Lung (tissue), 16 donors: ENCODE data around the gene HNF1A. TPM values are rescaled to one million over a fixed set of nuclear protein-coding genes. Genes with fewer than 3 reads are reported as not detected.

ENCODE experiments used
- ATAC-seq: fragments of 200-7000 bp; cut with Tn5 transposase; one replicate; pipeline ENCODE4 v1.9.1; 2020; ENCODE audit warnings: moderate number of reproducible peaks; ENCODE audit not compliant: insufficient read depth, low FRiP score
- DNase-seq, 3 donors: peaks; one replicate each; pipeline ENCODE4 v3.0.0-alpha.2; 2013 to 2017
- H3K27ac ChIP-seq, 2 donors: one replicate each; pipeline ENCODE4 v1.5.1; 2013; ENCODE audit warnings: mild to moderate bottlenecking in 2 of 2, moderate library complexity in 2 of 2, control low read depth in 1 of 2, inconsistent platforms in 1 of 2, low read depth in 1 of 2, low read length in 1 of 2
- H3K27me3 ChIP-seq, 3 donors: one replicate each; pipeline ENCODE4 v1.5.1; 2013; ENCODE audit warnings: low read length in 2 of 3; ENCODE audit not compliant: control insufficient read depth in 3 of 3, insufficient read depth in 3 of 3
- H3K36me3 ChIP-seq, 4 donors: one replicate each; pipeline ENCODE4 v1.5.1; 2013; ENCODE audit warnings: low read length in 4 of 4, mild to moderate bottlenecking in 1 of 4, moderate library complexity in 1 of 4; ENCODE audit not compliant: control insufficient read depth in 4 of 4, insufficient read depth in 4 of 4
- H3K4me1 ChIP-seq, 5 donors: one replicate each; pipeline ENCODE4 v1.5.1; 2013; ENCODE audit warnings: low read length in 5 of 5, mild to moderate bottlenecking in 2 of 5, moderate library complexity in 1 of 5; ENCODE audit not compliant: control insufficient read depth in 5 of 5, insufficient read depth in 5 of 5
- H3K4me3 ChIP-seq: one replicate; pipeline ENCODE4 v1.5.1; 2013; ENCODE audit warnings: mild to moderate bottlenecking, control low read depth, moderate library complexity
- H3K9ac ChIP-seq, 2 donors: one replicate each; pipeline ENCODE4 v1.5.1; 2013; ENCODE audit warnings: low read length in 2 of 2, control low read depth in 1 of 2; ENCODE audit not compliant: insufficient read depth in 1 of 2
- H3K9me3 ChIP-seq, 4 donors: one replicate each; pipeline ENCODE4 v1.5.1; 2013; ENCODE audit warnings: low read length in 3 of 4, mild to moderate bottlenecking in 1 of 4, moderate library complexity in 1 of 4; ENCODE audit not compliant: control insufficient read depth in 4 of 4, insufficient read depth in 3 of 4
- WGBS, 2 donors: extraction: QIAGEN DNeasy Blood & Tissue Kit; methylation state at CpG; one replicate each; pipeline ENCODE4 v1.1.7; 2013; 5-methylcytosine and 5-hydroxymethylcytosine counted together
- long read RNA-seq, 5 donors: transcript quantifications; one replicate each; lab custom pipeline, GENCODE V29; 2026
- polyA plus RNA-seq, 2 donors: library from polyadenylated mRNA; stranded (reverse); fragments of 200-250 nt; gene quantifications; one replicate each; pipeline ENCODE4 v1.2.1, GENCODE V29; 2013
- total RNA-seq, 2 donors: library from RNA; depleted of rRNA in 1 of 2; stranded (reverse); fragments of >200 nt in 1 of 2; gene quantifications; one replicate each; pipeline ENCODE4 v1.2.1, GENCODE V29; 2014 to 2021
- TF ChIP-seq, protein P1 (sequence below): IDR thresholded peaks from 2 replicates; pipeline ENCODE4 v1.5.1; 2012; ENCODE audit warnings: mild to moderate bottlenecking; ENCODE audit errors: control extremely low read depth, extremely low read depth
- donor health status: control.
- donor health status: control.
- donor health status: Bipolar disorder and iron deficiency.
- donor health status: healthy.
- donor health status: DM: yes; HTN: yes; CAD: no.

Gene HNF1A
- under 1 TPM; 0.46 to 0.52 TPM for total RNA-seq
- polyA plus RNA-seq, result under 1 TPM; 0.06 to 0.08 TPM
- long read RNA-seq, donor 1, partial matches to known transcripts, result 8 of 9 reads
- long read RNA-seq, donor 1, other reads (novel, unspliced or antisense), result 0 of 9 reads
- long read RNA-seq, donor 2, result 0 reads
- long read RNA-seq, donor 3, partial matches to known transcripts, result 0 of 1 reads
- long read RNA-seq, donor 3, other reads (novel, unspliced or antisense), result 0 of 1 reads
- long read RNA-seq, donor 4, partial matches to known transcripts, result 10 of 11 reads
- long read RNA-seq, donor 4, other reads (novel, unspliced or antisense), result 0 of 11 reads
- long read RNA-seq, donor 5, partial matches to known transcripts, result 0 of 7 reads
- long read RNA-seq, donor 5, other reads (novel, unspliced or antisense), result 7 of 7 reads

DNA sequence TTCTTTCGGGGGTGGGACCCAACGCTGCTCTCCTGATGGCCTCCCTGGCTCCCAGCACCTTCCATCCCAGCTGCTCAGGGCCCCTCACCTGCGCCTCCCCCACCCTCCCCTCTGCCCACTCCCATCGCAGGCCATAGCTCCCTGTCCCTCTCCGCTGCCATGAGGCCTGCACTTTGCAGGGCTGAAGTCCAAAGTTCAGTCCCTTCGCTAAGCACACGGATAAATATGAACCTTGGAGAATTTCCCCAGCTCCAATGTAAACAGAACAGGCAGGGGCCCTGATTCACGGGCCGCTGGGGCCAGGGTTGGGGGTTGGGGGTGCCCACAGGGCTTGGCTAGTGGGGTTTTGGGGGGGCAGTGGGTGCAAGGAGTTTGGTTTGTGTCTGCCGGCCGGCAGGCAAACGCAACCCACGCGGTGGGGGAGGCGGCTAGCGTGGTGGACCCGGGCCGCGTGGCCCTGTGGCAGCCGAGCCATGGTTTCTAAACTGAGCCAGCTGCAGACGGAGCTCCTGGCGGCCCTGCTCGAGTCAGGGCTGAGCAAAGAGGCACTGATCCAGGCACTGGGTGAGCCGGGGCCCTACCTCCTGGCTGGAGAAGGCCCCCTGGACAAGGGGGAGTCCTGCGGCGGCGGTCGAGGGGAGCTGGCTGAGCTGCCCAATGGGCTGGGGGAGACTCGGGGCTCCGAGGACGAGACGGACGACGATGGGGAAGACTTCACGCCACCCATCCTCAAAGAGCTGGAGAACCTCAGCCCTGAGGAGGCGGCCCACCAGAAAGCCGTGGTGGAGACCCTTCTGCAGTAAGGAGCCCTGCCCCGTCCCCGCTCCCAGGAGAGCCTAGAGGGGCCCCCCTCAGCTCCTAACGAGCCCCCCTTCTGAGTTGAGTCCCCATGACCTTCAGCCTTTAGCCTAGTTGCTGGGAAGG, at the start of gene HNF1A:
TSS of gene HNF1A (plus strand) at position 248 of the 924 bp plus-strand sequence. CDS start at position 474, 226 bp downstream.
- DNase-seq (no peak), ATAC-seq (no peak)
- H3K9ac ChIP-seq, result no peak within 1 kb of the TSS
- H3K4me3 ChIP-seq, result no peak within 1 kb of the TSS
- H3K36me3 ChIP-seq, result no peaks in the 10 kb centered on the region
- no peaks in the 10 kb centered on the region for H3K9me3 ChIP-seq
- no peak within 1 kb of the TSS for H3K27ac ChIP-seq
- H3K4me1 ChIP-seq, result no peaks in the 10 kb centered on the region
- 78 to 90% methylated on average over 37 to 40 of the region's 40 CpGs for WGBS, 2 donors
- H3K27me3 ChIP-seq, result no peaks in the 10 kb centered on the region
- TF ChIP-seq, protein P1, sequence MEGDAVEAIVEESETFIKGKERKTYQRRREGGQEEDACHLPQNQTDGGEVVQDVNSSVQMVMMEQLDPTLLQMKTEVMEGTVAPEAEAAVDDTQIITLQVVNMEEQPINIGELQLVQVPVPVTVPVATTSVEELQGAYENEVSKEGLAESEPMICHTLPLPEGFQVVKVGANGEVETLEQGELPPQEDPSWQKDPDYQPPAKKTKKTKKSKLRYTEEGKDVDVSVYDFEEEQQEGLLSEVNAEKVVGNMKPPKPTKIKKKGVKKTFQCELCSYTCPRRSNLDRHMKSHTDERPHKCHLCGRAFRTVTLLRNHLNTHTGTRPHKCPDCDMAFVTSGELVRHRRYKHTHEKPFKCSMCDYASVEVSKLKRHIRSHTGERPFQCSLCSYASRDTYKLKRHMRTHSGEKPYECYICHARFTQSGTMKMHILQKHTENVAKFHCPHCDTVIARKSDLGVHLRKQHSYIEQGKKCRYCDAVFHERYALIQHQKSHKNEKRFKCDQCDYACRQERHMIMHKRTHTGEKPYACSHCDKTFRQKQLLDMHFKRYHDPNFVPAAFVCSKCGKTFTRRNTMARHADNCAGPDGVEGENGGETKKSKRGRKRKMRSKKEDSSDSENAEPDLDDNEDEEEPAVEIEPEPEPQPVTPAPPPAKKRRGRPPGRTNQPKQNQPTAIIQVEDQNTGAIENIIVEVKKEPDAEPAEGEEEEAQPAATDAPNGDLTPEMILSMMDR, result no peak

DNA sequence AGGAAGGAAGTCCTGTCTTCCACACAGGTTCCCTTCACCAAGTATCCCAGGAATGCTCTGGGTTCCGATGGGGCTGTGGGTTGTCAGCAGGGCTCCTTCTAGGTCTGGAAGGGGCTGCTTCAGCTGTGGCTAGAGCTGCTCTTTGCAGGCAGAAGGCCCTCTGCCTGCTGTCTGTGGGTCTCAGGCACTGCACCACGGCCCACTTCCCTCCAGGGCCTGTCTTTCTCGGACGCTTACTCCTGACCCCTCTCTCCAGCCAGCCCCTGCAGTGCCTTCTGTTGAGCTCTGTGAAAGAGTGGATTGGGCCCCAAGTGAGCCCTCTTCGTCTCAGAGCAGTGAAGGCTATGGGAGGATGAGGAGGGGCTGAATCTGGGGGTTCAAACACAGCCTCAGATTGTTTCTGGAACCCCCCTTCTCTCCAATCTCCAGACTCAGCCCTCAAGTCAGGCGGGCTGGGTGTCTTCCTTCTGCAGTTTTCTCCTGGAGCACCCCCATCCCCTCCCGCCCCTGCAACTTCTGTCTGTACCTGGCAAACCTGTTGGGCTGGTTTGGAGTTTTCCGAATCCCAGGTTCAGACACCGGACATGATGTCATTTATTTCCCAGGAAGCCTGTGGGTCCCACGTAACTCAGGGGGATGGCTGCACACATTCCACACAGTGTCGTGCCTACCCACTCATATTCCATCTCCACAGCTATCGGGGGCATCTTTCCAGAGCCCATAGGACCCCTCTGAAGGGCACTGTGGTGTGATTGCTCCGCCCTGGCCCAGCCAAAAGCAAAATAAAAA, 49.3 kb upstream of the HNF1A start:
- DNase-seq, result peak; percentile 62 to 80 (median 78)
- no peaks in the 10 kb centered on the region for H3K27me3 ChIP-seq
- H3K36me3 ChIP-seq, result no peaks in the 10 kb centered on the region
- no peak overlapping the region for H3K27ac ChIP-seq
- no peak overlapping the region for H3K9ac ChIP-seq
- WGBS, 2 donors, result 65 to 86% methylated on average over 13 of the region's 13 CpGs
- no peak overlapping the region for H3K4me3 ChIP-seq
- H3K9me3 ChIP-seq, result no peaks in the 10 kb centered on the region
- no peak for ATAC-seq
- no peaks in the 10 kb centered on the region for H3K4me1 ChIP-seq
- TF ChIP-seq, protein P1, result no peak

- Histone ChIP-seq H3K9ac (no peak overlapping the region), H3K9me3 (no peaks in the 10 kb centered on the region), H3K36me3 (no peaks in the 10 kb centered on the region), H3K27me3 (no peaks in the 10 kb centered on the region), H3K4me1 (no peaks in the 10 kb centered on the region), H3K4me3 (no peak overlapping the region), H3K27ac (no peak overlapping the region)
- WGBS, 2 donors, result 94 to 96% methylated on average over 5 of the region's 5 CpGs
- ATAC-seq (no peak), DNase-seq (no peak)
- TF ChIP-seq, protein P1, result no peak
Observed at GRCh38 chr12:120930032-120930431, 48.3 kb upstream of the HNF1A start.
